Renal pelvis (tissue), 4 donors: ENCODE data around the gene ZNF75A. TPM values are rescaled to one million over a fixed set of nuclear protein-coding genes. Genes with fewer than 3 reads are reported as not detected.

ENCODE experiments used
- DNase-seq: peaks from one replicate; pipeline ENCODE4 v3.0.0-alpha.2; 2013
- polyA plus RNA-seq, 3 donors: library from polyadenylated mRNA; unstranded; fragments of 120-200 nt; gene quantifications; one replicate each; pipeline ENCODE4 v1.2.1, GENCODE V29; 2013; ENCODE audit not compliant: insufficient read length in 3 of 3

The ZNF75A gene
- polyA plus RNA-seq, 3 donors: 44.1 to 65.2 (median 61.7) TPM

- DNase-seq: no peak
Measured at GRCh38 chr16:3358871-3359270, 53.6 kb downstream of the ZNF75A start.

GRCh38 chr16:3362931-3363330 lies 57.6 kb downstream of the ZNF75A start:
- no peak for DNase-seq

- DNase-seq: no peak
Measured at GRCh38 chr16:3363793-3364192, 58.5 kb downstream of the ZNF75A start.

DNA sequence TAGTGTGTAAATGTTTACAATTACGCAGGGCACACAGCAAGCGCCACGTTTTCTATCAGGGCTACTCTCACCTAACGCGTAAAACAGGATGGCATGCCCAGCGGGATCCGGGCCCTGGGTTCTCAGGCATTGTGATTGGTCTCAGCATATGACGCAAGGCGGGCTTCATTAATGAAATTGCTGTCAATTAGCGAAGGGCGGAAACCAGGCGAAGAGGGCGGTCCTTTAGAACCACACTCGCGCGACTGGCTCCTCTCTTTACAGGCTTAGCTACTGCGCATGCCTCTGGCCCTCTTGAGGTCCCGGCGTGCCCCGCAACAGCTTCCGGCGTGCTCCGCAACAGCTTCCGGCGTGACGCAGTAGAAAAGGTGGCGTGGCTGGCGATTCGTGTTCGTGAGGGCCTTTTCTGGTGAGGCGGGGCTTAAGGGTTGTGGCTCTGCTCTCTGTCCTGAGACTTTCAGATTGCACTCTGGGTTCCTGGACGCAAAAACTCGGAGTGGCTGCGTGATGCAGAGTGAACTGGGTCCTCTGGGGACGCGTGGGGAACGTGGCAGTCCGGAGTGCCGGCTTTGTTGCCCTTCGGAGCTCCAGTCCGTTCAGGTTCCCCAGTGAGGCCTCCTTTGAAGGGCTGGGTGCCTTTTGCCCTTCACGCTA lies 59.6 kb downstream of the ZNF75A start:
- peak; percentile 88 for DNase-seq

Other genes with a start within 250 kb of the ZNF75A start
- 10 to 100 TPM; 30.4 to 39.9 (median 34.9) TPM for gene IL32, start 239.9 kb upstream of the ZNF75A start, polyA plus RNA-seq
- gene ZSCAN10, start 206.2 kb upstream of the ZNF75A start, polyA plus RNA-seq: under 1 TPM; 0.10 to 0.30 (median 0.10) TPM
- 10 to 100 TPM; 16.2 to 20.3 (median 20.2) TPM for gene ZNF205, start 192.9 kb upstream of the ZNF75A start, polyA plus RNA-seq
- gene ZNF213, start 170.5 kb upstream of the ZNF75A start, polyA plus RNA-seq: 10 to 100 TPM; 14.1 to 18.2 (median 16.2) TPM
- not detected for gene OR1F1, start 117.3 kb upstream of the ZNF75A start, polyA plus RNA-seq
- 10 to 100 TPM; 11.5 to 15.0 (median 13.4) TPM for gene ZNF200, start 70.3 kb upstream of the ZNF75A start, polyA plus RNA-seq
- under 1 TPM; 0.20 to 0.38 (median 0.33) TPM for gene MEFV, start 48.9 kb upstream of the ZNF75A start, polyA plus RNA-seq
- 10 to 100 TPM; 49.3 to 51.4 (median 49.4) TPM for gene ZNF263, start 22.0 kb upstream of the ZNF75A start, polyA plus RNA-seq
- 10 to 100 TPM; 10.5 to 15.9 (median 12.2) TPM for gene TIGD7, start 67 bp upstream of the ZNF75A start, polyA plus RNA-seq
- gene OR2C1, start 50.4 kb downstream of the ZNF75A start, polyA plus RNA-seq: 1 to 10 TPM in 1 of 3 donors, under 1 TPM in 2; 0.53 to 1.1 (median 0.73) TPM
- gene ZSCAN32, start 95.5 kb downstream of the ZNF75A start, polyA plus RNA-seq: 10 to 100 TPM; 15.0 to 20.5 (median 17.8) TPM
- 10 to 100 TPM; 14.6 to 17.6 (median 15.7) TPM for gene ZNF174, start 95.7 kb downstream of the ZNF75A start, polyA plus RNA-seq
- 1 to 10 TPM; 3.4 to 4.1 (median 3.9) TPM for gene ZNF597, start 138.0 kb downstream of the ZNF75A start, polyA plus RNA-seq
- 10 to 100 TPM; 65.2 to 76.2 (median 68.1) TPM for gene NAA60, start 138.2 kb downstream of the ZNF75A start, polyA plus RNA-seq
- gene C16orf90, start 190.0 kb downstream of the ZNF75A start, polyA plus RNA-seq: not detected
- gene CLUAP1, start 195.5 kb downstream of the ZNF75A start, polyA plus RNA-seq: 10 to 100 TPM; 51.2 to 61.1 (median 55.6) TPM